ENCODE data around the gene STK35.
A peak's percentile ranks its signal among the peaks of the same experiment; 100 is the strongest.

The STK35 gene

GRCh38 chr20:2108498-2108897 is 6.9 kb downstream of the STK35 start:
- H3K4me1 ChIP-seq (ENCODE audit: control insufficient read depth in 1 of 2, insufficient read depth in 2 of 2, low read length in 2 of 2): peaks cover 22 to 57% of the 10 kb centered on the region in 2 donors

DNA sequence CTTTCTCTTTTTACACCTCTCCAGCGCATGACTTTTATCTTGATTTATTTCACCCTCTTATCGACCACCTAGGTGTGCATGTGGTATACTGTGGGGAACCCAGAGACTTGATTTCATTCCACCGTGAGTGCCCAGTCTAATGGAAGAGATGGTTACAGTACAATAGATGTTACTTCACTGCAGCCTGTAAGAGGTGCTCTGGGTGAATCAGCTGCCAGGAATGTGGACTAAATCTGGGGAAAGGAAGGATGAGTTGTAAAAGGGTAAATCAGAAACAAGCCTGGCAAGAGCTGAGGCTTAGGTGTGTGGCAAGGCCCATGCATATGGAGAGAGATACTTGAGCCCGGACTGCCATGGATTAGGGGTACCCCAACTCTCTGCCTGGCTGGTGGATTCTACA is 7.4 kb downstream of the STK35 start:
- H3K4me3 ChIP-seq (ENCODE audit: low read depth in 1 of 2, low read length in 2 of 2): no peak overlapping the region

More at GRCh38 chr20:2108498-2108897, 6.9 kb downstream of the STK35 start:
- H3K27ac ChIP-seq (ENCODE audit: low read length): no peak overlapping the region
- H3K27me3 ChIP-seq (ENCODE audit: low read depth, low read length): no peaks in the 10 kb centered on the region
- no peak overlapping the region for H3K4me3 ChIP-seq (ENCODE audit: low read depth in 1 of 2, low read length in 2 of 2)
- no peaks in the 10 kb centered on the region for H3K9me3 ChIP-seq (ENCODE audit: control insufficient read depth in 1 of 2, low read length in 2 of 2)
- H3K36me3 ChIP-seq (ENCODE audit: control insufficient read depth in 1 of 2, insufficient read depth in 2 of 2, low read length in 2 of 2): no peaks in the 10 kb centered on the region

DNA sequence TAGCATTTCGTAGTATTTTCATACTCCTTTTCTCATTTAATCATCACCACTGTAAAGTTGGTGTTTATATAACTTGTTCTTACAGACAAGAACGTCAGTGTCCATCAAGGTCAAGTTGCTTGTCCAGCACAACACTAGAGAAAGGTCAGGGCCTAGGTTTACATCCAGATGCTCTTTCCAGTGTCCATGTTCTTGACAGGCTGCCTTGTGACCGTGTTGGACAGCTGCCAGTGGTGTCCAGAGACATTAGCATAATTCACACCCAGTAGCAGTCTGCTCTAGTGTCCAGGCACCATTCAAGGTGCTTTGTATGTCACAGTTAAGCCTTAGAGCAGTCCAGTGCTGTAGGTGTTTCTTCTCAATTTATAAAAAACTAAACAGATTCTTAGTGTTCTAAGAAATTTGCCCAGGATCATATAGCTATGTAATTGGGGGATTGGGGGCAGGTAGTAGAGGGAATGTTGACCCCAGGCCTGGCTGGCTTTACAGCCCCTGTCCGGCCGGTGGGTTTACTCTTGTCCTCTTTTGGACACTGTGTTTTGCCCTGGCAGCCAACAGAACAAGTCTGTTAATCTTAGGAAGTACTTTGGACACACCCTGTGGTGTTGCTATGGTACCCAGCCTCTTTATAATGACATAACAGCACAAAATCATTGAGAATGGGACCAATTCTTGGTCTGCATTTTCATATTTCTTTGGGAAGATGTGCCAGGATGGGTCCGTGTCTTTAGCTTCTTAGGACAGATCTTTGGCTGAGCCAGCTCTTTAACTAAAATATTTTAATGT is 8.0 kb downstream of the STK35 start:
- Histone ChIP-seq H3K4me1 (ENCODE audit: control insufficient read depth in 1 of 2, insufficient read depth in 2 of 2, low read length in 2 of 2) (peaks cover 24 to 58% of the 10 kb centered on the region in 2 donors), H3K9me3 (ENCODE audit: control insufficient read depth in 1 of 2, low read length in 2 of 2) (no peaks in the 10 kb centered on the region), H3K36me3 (ENCODE audit: control insufficient read depth in 1 of 2, insufficient read depth in 2 of 2, low read length in 2 of 2) (peaks cover 0 to 5% of the 10 kb centered on the region in 2 donors), H3K4me3 (ENCODE audit: low read depth in 1 of 2, low read length in 2 of 2) (peak overlapping the region; percentile 20 to 21), H3K27me3 (ENCODE audit: low read depth, low read length) (no peaks in the 10 kb centered on the region), H3K27ac (ENCODE audit: low read length) (peak overlapping the region; percentile 76)

More for the DNA sequence above, 7.4 kb downstream of the STK35 start:
- peaks cover 0 to 5% of the 10 kb centered on the region in 2 donors for H3K36me3 ChIP-seq (ENCODE audit: control insufficient read depth in 1 of 2, insufficient read depth in 2 of 2, low read length in 2 of 2)
- H3K4me1 ChIP-seq (ENCODE audit: control insufficient read depth in 1 of 2, insufficient read depth in 2 of 2, low read length in 2 of 2): peaks cover 22 to 58% of the 10 kb centered on the region in 2 donors
- no peaks in the 10 kb centered on the region for H3K27me3 ChIP-seq (ENCODE audit: low read depth, low read length)
- H3K9me3 ChIP-seq (ENCODE audit: control insufficient read depth in 1 of 2, low read length in 2 of 2): no peaks in the 10 kb centered on the region
- peak overlapping the region; percentile 76 for H3K27ac ChIP-seq (ENCODE audit: low read length)

DNA sequence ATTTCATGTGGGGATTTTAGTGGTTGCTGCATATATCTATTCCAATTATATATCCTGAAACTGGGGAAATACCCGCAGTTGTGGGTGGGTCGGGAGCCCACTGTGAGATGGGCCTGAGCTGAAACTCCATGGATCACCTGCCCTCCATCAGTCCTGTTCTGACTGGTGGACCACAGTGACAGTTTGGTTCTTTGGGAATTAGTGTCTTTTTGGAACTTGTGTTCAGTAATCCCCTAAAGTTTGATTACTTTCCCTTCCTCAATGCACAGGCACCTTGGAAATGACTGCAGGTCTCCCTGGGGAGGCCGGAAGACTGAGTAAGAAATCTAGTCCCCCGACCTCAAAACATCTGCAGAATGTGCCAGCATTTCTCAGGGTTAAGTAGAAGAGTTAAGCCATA is 11.3 kb downstream of the STK35 start:
- no peaks in the 10 kb centered on the region for H3K27me3 ChIP-seq (ENCODE audit: low read depth, low read length)

GRCh38 chr20:2114127-2114959 is 12.7 kb downstream of the STK35 start:
- H3K27me3 ChIP-seq (ENCODE audit: low read depth, low read length): no peaks in the 10 kb centered on the region
- peaks cover 15 to 47% of the 10 kb centered on the region in 2 donors for H3K4me1 ChIP-seq (ENCODE audit: control insufficient read depth in 1 of 2, insufficient read depth in 2 of 2, low read length in 2 of 2)
- H3K27ac ChIP-seq (ENCODE audit: low read length): peak overlapping the region; percentile 57
- H3K9me3 ChIP-seq (ENCODE audit: control insufficient read depth in 1 of 2, low read length in 2 of 2): no peaks in the 10 kb centered on the region
- H3K36me3 ChIP-seq (ENCODE audit: control insufficient read depth in 1 of 2, insufficient read depth in 2 of 2, low read length in 2 of 2): peaks cover 16 to 27% of the 10 kb centered on the region in 2 donors
- no peak overlapping the region for H3K4me3 ChIP-seq (ENCODE audit: low read depth in 1 of 2, low read length in 2 of 2)

More for the DNA sequence above, 11.3 kb downstream of the STK35 start:
- Histone ChIP-seq H3K9me3 (ENCODE audit: control insufficient read depth in 1 of 2, low read length in 2 of 2) (no peaks in the 10 kb centered on the region), H3K4me3 (ENCODE audit: low read depth in 1 of 2, low read length in 2 of 2) (no peak overlapping the region), H3K27ac (ENCODE audit: low read length) (no peak overlapping the region), H3K4me1 (ENCODE audit: control insufficient read depth in 1 of 2, insufficient read depth in 2 of 2, low read length in 2 of 2) (peaks cover 23 to 60% of the 10 kb centered on the region in 2 donors), H3K36me3 (ENCODE audit: control insufficient read depth in 1 of 2, insufficient read depth in 2 of 2, low read length in 2 of 2) (peaks cover 16 to 18% of the 10 kb centered on the region in 2 donors)

DNA sequence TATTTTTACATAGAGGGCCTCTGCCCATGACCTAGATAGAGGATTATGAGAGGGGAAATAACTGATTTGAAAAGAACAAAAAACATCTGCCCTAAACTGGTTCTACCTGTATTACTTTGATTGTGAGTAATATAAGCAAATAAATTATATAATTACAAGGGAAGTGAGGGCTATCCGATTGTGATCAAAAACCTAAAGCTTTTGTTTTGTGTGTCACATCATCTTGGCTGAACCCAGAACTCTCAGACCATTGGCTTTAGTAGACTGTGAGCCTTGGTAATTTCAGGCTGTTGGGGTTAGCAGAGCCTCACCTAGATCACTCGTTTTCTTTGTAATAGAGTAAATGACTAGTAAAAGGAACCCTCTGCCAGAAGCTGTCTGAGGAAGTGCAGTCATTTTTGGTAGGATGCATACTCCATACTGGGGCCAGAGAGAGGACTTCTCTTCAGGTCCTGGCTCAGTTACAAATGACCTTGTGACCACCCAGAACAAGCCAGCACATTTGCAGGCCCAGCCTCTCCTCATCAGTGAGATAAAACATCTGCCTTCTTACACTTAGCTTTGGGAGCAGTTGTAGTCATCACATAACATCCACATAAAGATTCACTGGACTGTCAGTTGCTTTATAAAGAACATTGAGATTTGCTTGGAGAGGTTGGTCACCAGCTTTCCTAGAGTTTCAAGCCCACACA is 13.5 kb downstream of the STK35 start:
- H3K4me1 ChIP-seq (ENCODE audit: control insufficient read depth in 1 of 2, insufficient read depth in 2 of 2, low read length in 2 of 2): peaks cover 9 to 39% of the 10 kb centered on the region in 2 donors
- H3K36me3 ChIP-seq (ENCODE audit: control insufficient read depth in 1 of 2, insufficient read depth in 2 of 2, low read length in 2 of 2): peaks cover 16 to 27% of the 10 kb centered on the region in 2 donors
- H3K27ac ChIP-seq (ENCODE audit: low read length): peak overlapping the region; percentile 57
- no peak overlapping the region for H3K4me3 ChIP-seq (ENCODE audit: low read depth in 1 of 2, low read length in 2 of 2)
- no peaks in the 10 kb centered on the region for H3K9me3 ChIP-seq (ENCODE audit: control insufficient read depth in 1 of 2, low read length in 2 of 2)
- no peaks in the 10 kb centered on the region for H3K27me3 ChIP-seq (ENCODE audit: low read depth, low read length)

GRCh38 chr20:2116170-2116940 is 14.7 kb downstream of the STK35 start:
- Histone ChIP-seq H3K9me3 (ENCODE audit: control insufficient read depth in 1 of 2, low read length in 2 of 2) (no peaks in the 10 kb centered on the region), H3K27ac (ENCODE audit: low read length) (no peak overlapping the region), H3K27me3 (ENCODE audit: low read depth, low read length) (no peaks in the 10 kb centered on the region), H3K4me1 (ENCODE audit: control insufficient read depth in 1 of 2, insufficient read depth in 2 of 2, low read length in 2 of 2) (peaks cover 9 to 35% of the 10 kb centered on the region in 2 donors), H3K36me3 (ENCODE audit: control insufficient read depth in 1 of 2, insufficient read depth in 2 of 2, low read length in 2 of 2) (peaks cover 16 to 27% of the 10 kb centered on the region in 2 donors), H3K4me3 (ENCODE audit: low read depth in 1 of 2, low read length in 2 of 2) (no peak overlapping the region)

DNA sequence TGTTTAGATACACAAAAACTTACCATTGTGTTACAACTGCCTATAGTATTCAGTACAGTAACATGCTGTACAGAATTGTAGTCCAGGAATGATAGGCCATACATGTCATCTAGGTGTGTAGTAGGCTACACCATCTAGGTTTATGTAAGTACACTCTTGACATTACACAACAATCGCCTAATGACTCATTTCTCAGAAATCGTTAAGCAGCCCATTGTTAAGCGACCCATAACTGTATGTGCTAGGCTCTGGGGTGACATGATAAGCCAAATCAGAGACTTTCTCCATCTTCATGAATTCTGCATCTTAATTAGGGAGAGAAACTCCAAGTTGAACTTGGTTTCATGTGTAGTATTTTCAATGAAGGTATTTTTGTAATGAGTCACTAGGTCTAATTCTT is 17.2 kb downstream of the STK35 start:
- no peak overlapping the region for H3K27ac ChIP-seq (ENCODE audit: low read length)
- H3K36me3 ChIP-seq (ENCODE audit: control insufficient read depth in 1 of 2, insufficient read depth in 2 of 2, low read length in 2 of 2): peaks cover 16 to 28% of the 10 kb centered on the region in 2 donors
- no peaks in the 10 kb centered on the region for H3K27me3 ChIP-seq (ENCODE audit: low read depth, low read length)
- H3K9me3 ChIP-seq (ENCODE audit: control insufficient read depth in 1 of 2, low read length in 2 of 2): no peaks in the 10 kb centered on the region
- peaks cover 25 to 49% of the 10 kb centered on the region in 2 donors for H3K4me1 ChIP-seq (ENCODE audit: control insufficient read depth in 1 of 2, insufficient read depth in 2 of 2, low read length in 2 of 2)
- no peak overlapping the region for H3K4me3 ChIP-seq (ENCODE audit: low read depth in 1 of 2, low read length in 2 of 2)

DNA sequence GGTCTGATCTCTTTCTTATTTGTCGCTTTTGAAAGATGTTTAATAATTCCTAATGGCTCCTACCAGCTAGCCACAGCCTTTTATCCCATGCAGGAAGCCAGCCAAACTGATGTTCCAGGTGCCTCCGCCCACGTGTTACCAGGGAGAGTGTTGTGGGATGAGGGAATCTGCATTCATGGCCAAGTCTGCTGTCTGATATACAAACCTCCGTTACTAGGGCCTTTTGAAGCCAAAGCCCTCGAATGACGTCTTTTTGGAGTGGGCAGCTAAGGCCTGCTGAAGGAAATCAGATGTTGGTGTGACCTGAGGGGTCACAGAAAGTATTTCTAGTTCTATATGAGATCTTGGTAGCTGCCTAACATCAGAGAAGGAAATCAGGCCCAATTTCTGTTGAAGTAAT is 21.3 kb downstream of the STK35 start:
- Histone ChIP-seq H3K36me3 (ENCODE audit: control insufficient read depth in 1 of 2, insufficient read depth in 2 of 2, low read length in 2 of 2) (peaks cover under 1 to 13% of the 10 kb centered on the region in 2 donors), H3K4me1 (ENCODE audit: control insufficient read depth in 1 of 2, insufficient read depth in 2 of 2, low read length in 2 of 2) (peaks cover 16 to 60% of the 10 kb centered on the region in 2 donors), H3K4me3 (ENCODE audit: low read depth in 1 of 2, low read length in 2 of 2) (no peak overlapping the region), H3K27ac (ENCODE audit: low read length) (peak overlapping the region; percentile 25), H3K9me3 (ENCODE audit: control insufficient read depth in 1 of 2, low read length in 2 of 2) (no peaks in the 10 kb centered on the region), H3K27me3 (ENCODE audit: low read depth, low read length) (no peaks in the 10 kb centered on the region)

DNA sequence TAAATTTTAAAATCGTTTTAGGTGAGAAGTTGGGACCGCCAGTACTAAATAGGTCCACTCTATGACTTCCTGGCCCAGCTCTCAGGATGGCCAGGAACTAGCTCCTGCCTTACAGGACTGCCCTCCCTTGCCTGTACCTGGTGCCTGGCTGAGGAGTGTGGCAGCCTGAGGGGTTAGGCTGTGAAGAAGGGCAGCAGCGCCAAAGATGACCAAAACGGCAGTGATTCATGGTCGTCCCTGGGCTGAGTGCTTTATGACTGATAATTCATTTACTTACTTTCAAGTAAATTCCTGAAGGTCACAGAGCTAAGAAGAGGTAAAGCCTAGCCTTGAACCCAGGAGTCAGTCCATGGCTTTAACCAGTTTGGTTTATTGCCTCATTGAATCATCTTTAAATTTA is 22.1 kb downstream of the STK35 start:
- Histone ChIP-seq H3K27me3 (ENCODE audit: low read depth, low read length) (no peaks in the 10 kb centered on the region), H3K27ac (ENCODE audit: low read length) (no peak overlapping the region), H3K4me3 (ENCODE audit: low read depth in 1 of 2, low read length in 2 of 2) (no peak overlapping the region), H3K36me3 (ENCODE audit: control insufficient read depth in 1 of 2, insufficient read depth in 2 of 2, low read length in 2 of 2) (peaks cover 0 to 7% of the 10 kb centered on the region in 2 donors), H3K4me1 (ENCODE audit: control insufficient read depth in 1 of 2, insufficient read depth in 2 of 2, low read length in 2 of 2) (peaks cover 16 to 61% of the 10 kb centered on the region in 2 donors), H3K9me3 (ENCODE audit: control insufficient read depth in 1 of 2, low read length in 2 of 2) (no peaks in the 10 kb centered on the region)
